Left ventricle myocardium inferior (tissue), 1 donor: ENCODE data around the gene PXDC1. TPM values are rescaled to one million over a fixed set of nuclear protein-coding genes. Genes with fewer than 3 reads are reported as not detected.
"Not testable (repeated sequence)": the region's sequence is repeated elsewhere in the genome, so short reads cannot be mapped to it uniquely, and the experiment has no call there.

ENCODE experiments used
- DNase-seq: peaks from one replicate; pipeline ENCODE4 v3.0.0-alpha.2; 2020
- H3K27ac ChIP-seq: fragments of 200-600 bp; replicated peaks from 2 replicates; pipeline ENCODE4 v1.8.0; 2021
- H3K27me3 ChIP-seq: fragments of 200-600 bp; 2 replicates; pipeline ENCODE4 v1.8.0; 2021; ENCODE audit warnings: low read depth
- H3K36me3 ChIP-seq: fragments of 200-600 bp; 2 replicates; pipeline ENCODE4 v1.8.0; 2021
- H3K4me1 ChIP-seq: fragments of 200-600 bp; 2 replicates; pipeline ENCODE4 v1.8.0; 2021
- H3K4me3 ChIP-seq: fragments of 200-600 bp; 2 replicates; pipeline ENCODE4 v1.8.0; 2021; ENCODE audit warnings: mild to moderate bottlenecking, moderate library complexity
- H3K9me3 ChIP-seq: fragments of 200-600 bp; replicated peaks from 2 replicates; pipeline ENCODE4 v1.8.0; 2021
- CTCF ChIP-seq: fragments of 200-600 bp; IDR thresholded peaks from 2 replicates; pipeline ENCODE4 v1.8.0; 2021; ENCODE audit warnings: antibody characterized with exemption, mild to moderate bottlenecking, borderline replicate concordance
- intact Hi-C: fragments of 100-400 bp; cut with micrococcal nuclease; formaldehyde crosslinking; loops from one replicate; pipeline ENCODE4 v1.11.0; 2022
- total RNA-seq: library from RNA; stranded (reverse); fragmentation: NEBNext Ultra II Directional; extraction: Animal tissue kit (Norgen Biotek cat#: 25700); gene quantifications from one replicate; pipeline ENCODE4 v1.2.1, GENCODE V29; 2021
- donor health status: DM: no; HTN: yes; CAD: no; lungs with severe emphysema.

PXDC1 gene
- total RNA-seq, 1 donor from 2014 or later, result 25.2 TPM

GRCh38 chr6:3678946-3679345, 72.6 kb downstream of the PXDC1 start:
- TF ChIP-seq CTCF, result no peak
- no peak overlapping the region for H3K4me3 ChIP-seq
- H3K27me3 ChIP-seq, result no peaks in the 10 kb centered on the region
- H3K27ac ChIP-seq, result no peak overlapping the region
- intact Hi-C loops, result no loop called here
- peaks cover 40% of the 10 kb centered on the region for H3K9me3 ChIP-seq
- no peak for DNase-seq
- H3K4me1 ChIP-seq, result no peaks in the 10 kb centered on the region
- no peaks in the 10 kb centered on the region for H3K36me3 ChIP-seq

- H3K27me3 ChIP-seq, H3K36me3 ChIP-seq, H3K27ac ChIP-seq, DNase-seq, intact Hi-C loops, H3K4me1 ChIP-seq, H3K4me3 ChIP-seq: not testable (repeated sequence)
- H3K9me3 ChIP-seq, result peaks cover 50% of the 10 kb centered on the region
Observed at GRCh38 chr6:3677751-3678150, 73.8 kb downstream of the PXDC1 start.

- intact Hi-C loops, H3K27me3 ChIP-seq, H3K27ac ChIP-seq, H3K36me3 ChIP-seq, H3K4me3 ChIP-seq, H3K4me1 ChIP-seq, DNase-seq: not testable (repeated sequence)
- H3K9me3 ChIP-seq, result peaks cover 54% of the 10 kb centered on the region
Observed at GRCh38 chr6:3677351-3677750, 74.2 kb downstream of the PXDC1 start.

Other genes starting within 250 kb of the PXDC1 start
- 23.2 TPM for gene FAM50B, start 97.7 kb upstream of the PXDC1 start, total RNA-seq